IMR-90 (cell line): ENCODE data around the gene TTC23. TPM values are rescaled to one million over a fixed set of nuclear protein-coding genes. Genes with fewer than 3 reads are reported as not detected.

Source experiments
- ATAC-seq: fragments of 200-7000 bp; cut with Tn5 transposase; 2 replicates; pipeline ENCODE4 v1.9.1; 2020; ENCODE audit warnings: low read depth, mild to moderate bottlenecking, moderate library complexity
- BruUV-seq: library from RNA; stranded (reverse); fragments of 400-500 nt; replicated peaks from 2 replicates; lab custom pipeline; 2021; lab: Mats Ljungman, UMichigan
- CTCF ChIA-PET: fragments of 300-600 bp; formaldehyde crosslinking; extraction: SDS; loops from one replicate; lab custom pipeline; 2021; ENCODE audit warnings: antibody characterized with exemption; lab: Yijun Ruan, JAX
- POLR2A ChIA-PET: fragments of 300-600 bp; sonication (Branson Sonifier 250); formaldehyde crosslinking; loops from one replicate; lab custom pipeline; 2022; ENCODE audit warnings: antibody characterized with exemption; ENCODE audit not compliant: unreplicated experiment; lab: Charles Lee
- DNase-seq: peaks from one replicate; pipeline ENCODE4 v3.0.0; 2013
- H2AFZ ChIP-seq: replicated peaks from 2 replicates; pipeline ENCODE3; 2013; ENCODE audit warnings: low read length, mild to moderate bottlenecking; ENCODE audit not compliant: poor library complexity
- H2AK5ac ChIP-seq: 2 replicates; pipeline ENCODE4 v1.6.1; 2013; ENCODE audit warnings: low read depth, low read length, inconsistent platforms
- H2AK9ac ChIP-seq: replicated peaks from 2 replicates; pipeline ENCODE3; 2013; ENCODE audit warnings: mild to moderate bottlenecking, low read depth, low read length, moderate library complexity; ENCODE audit not compliant: poor library complexity
- H2BK120ac ChIP-seq: 2 replicates; pipeline ENCODE4 v1.6.1; 2013; ENCODE audit warnings: low read depth, low read length, inconsistent platforms
- H2BK15ac ChIP-seq: 3 replicates; pipeline ENCODE4 v1.6.1; 2013; ENCODE audit warnings: low read depth, low read length, inconsistent platforms
- H2BK20ac ChIP-seq: 2 replicates; pipeline ENCODE4 v1.6.1; 2013; ENCODE audit warnings: low read depth, mild to moderate bottlenecking, inconsistent platforms, low read length, moderate library complexity
- H2BK5ac ChIP-seq: 2 replicates; pipeline ENCODE4 v1.6.1; 2013; ENCODE audit warnings: mild to moderate bottlenecking, low read depth, low read length, inconsistent platforms; ENCODE audit not compliant: poor library complexity, severe bottlenecking
- H3K14ac ChIP-seq: replicated peaks from 2 replicates; pipeline ENCODE4 v1.6.1; 2013; ENCODE audit warnings: low read depth, low read length, inconsistent platforms
- H3K18ac ChIP-seq: 2 replicates; pipeline ENCODE4 v1.6.1; 2013; ENCODE audit warnings: low read depth, low read length, control low read depth
- H3K23ac ChIP-seq: 2 replicates; pipeline ENCODE4 v1.6.1; 2013; ENCODE audit warnings: low read depth, low read length, inconsistent platforms
- H3K27ac ChIP-seq: 2 replicates; pipeline ENCODE4 v1.5.1; 2013; ENCODE audit warnings: mild to moderate bottlenecking, control low read depth, low read length; ENCODE audit not compliant: insufficient read depth
- H3K27me3 ChIP-seq: 2 replicates; pipeline ENCODE4 v1.6.1; 2013; ENCODE audit warnings: low read length; ENCODE audit not compliant: control insufficient read depth, insufficient read depth
- H3K36me3 ChIP-seq: 2 replicates; pipeline ENCODE4 v1.6.1; 2013; ENCODE audit warnings: low read length, mixed read lengths; ENCODE audit not compliant: control insufficient read depth, insufficient read depth
- H3K4ac ChIP-seq: 2 replicates; pipeline ENCODE4 v1.6.1; 2013; ENCODE audit warnings: low read depth, low read length, inconsistent platforms
- H3K4me1 ChIP-seq: 2 replicates; pipeline ENCODE4 v1.6.1; 2013; ENCODE audit warnings: low read length, mixed read lengths; ENCODE audit not compliant: control insufficient read depth, insufficient read depth
- H3K4me2 ChIP-seq: 2 replicates; pipeline ENCODE4 v1.6.1; 2013; ENCODE audit warnings: low read depth, mild to moderate bottlenecking, control low read depth, low read length, moderate library complexity
- H3K4me3 ChIP-seq: 2 replicates; pipeline ENCODE4 v1.5.1; 2013; ENCODE audit warnings: low read depth, mild to moderate bottlenecking, control low read depth, low read length, moderate library complexity; ENCODE audit not compliant: insufficient read depth
- H3K56ac ChIP-seq: 2 replicates; pipeline ENCODE4 v1.6.1; 2013; ENCODE audit warnings: low read length, inconsistent platforms; ENCODE audit not compliant: insufficient read depth; ENCODE audit errors: extremely low read depth
- H3K79me1 ChIP-seq, 2 experiments: 2 replicates each; pipeline ENCODE4 v1.6.1; 2013; ENCODE audit warnings: low read length in 2 of 2, inconsistent platforms in 1 of 2, low read depth in 1 of 2
- H3K9ac ChIP-seq: 2 replicates; pipeline ENCODE4 v1.6.1; 2013; ENCODE audit warnings: low read depth, low read length, control low read depth
- H3K9me1 ChIP-seq: 2 replicates; pipeline ENCODE4 v1.6.1; 2013; ENCODE audit warnings: low read length, inconsistent platforms; ENCODE audit not compliant: insufficient read depth
- H3K9me3 ChIP-seq: 2 replicates; pipeline ENCODE4 v1.6.1; 2013; ENCODE audit warnings: low read length; ENCODE audit not compliant: control insufficient read depth, insufficient read depth
- H4K20me1 ChIP-seq: 2 replicates; pipeline ENCODE4 v1.6.1; 2013; ENCODE audit warnings: low read length, inconsistent platforms; ENCODE audit not compliant: insufficient read depth
- H4K5ac ChIP-seq: 2 replicates; pipeline ENCODE4 v1.6.1; 2013; ENCODE audit warnings: mild to moderate bottlenecking, low read depth, low read length, control low read depth
- H4K8ac ChIP-seq, 2 experiments: 2 replicates each; pipeline ENCODE4 v1.6.1; 2013; ENCODE audit warnings: low read depth in 2 of 2, low read length in 2 of 2, control low read depth in 1 of 2, inconsistent platforms in 1 of 2
- H4K91ac ChIP-seq: 2 replicates; pipeline ENCODE4 v1.6.1; 2013; ENCODE audit warnings: low read depth, low read length, inconsistent platforms; ENCODE audit not compliant: insufficient read depth
- BHLHE40 ChIP-seq: fragments of 150-350 bp; IDR thresholded peaks from 2 replicates; pipeline ENCODE4 v1.6.1; 2016; ENCODE audit warnings: mild to moderate bottlenecking, low read depth, low read length
- CEBPB ChIP-seq: IDR thresholded peaks from 2 replicates; pipeline ENCODE4 v1.6.1; 2012; ENCODE audit warnings: low read depth, low read length, improper control_type of control experiment
- CHD1 ChIP-seq: IDR thresholded peaks from 2 replicates; pipeline ENCODE4 v1.6.1; 2012; ENCODE audit warnings: low read depth, low read length, improper control_type of control experiment
- ELK1 ChIP-seq: fragments of 150-350 bp; IDR thresholded peaks from 2 replicates; pipeline ENCODE4 v1.6.1; 2016; ENCODE audit warnings: low read depth, mild to moderate bottlenecking, low read length, moderate library complexity, borderline replicate concordance
- FOS ChIP-seq: fragments of 150-350 bp; IDR thresholded peaks from 2 replicates; pipeline ENCODE4 v1.6.1; 2016; ENCODE audit warnings: low read depth, low read length
- MAFK ChIP-seq: IDR thresholded peaks from 2 replicates; pipeline ENCODE4 v1.6.1; 2012; ENCODE audit warnings: low read depth, low read length, improper control_type of control experiment
- MAZ ChIP-seq: IDR thresholded peaks from 2 replicates; pipeline ENCODE4 v1.6.1; 2012; ENCODE audit warnings: low read depth, mild to moderate bottlenecking, low read length, improper control_type of control experiment, moderate library complexity, borderline replicate concordance
- NFE2L2 ChIP-seq: fragments of 150-350 bp; IDR thresholded peaks from 2 replicates; pipeline ENCODE4 v1.6.1; 2016; ENCODE audit warnings: low read depth, mild to moderate bottlenecking, low read length
- POLR2A ChIP-seq: IDR thresholded peaks from 2 replicates; pipeline ENCODE4 v1.6.1; 2012; ENCODE audit warnings: mild to moderate bottlenecking, low read depth, low read length
- RAD21 ChIP-seq: IDR thresholded peaks from 2 replicates; pipeline ENCODE4 v1.6.1; 2012; ENCODE audit warnings: low read length, improper control_type of control experiment
- RCOR1 ChIP-seq: IDR thresholded peaks from 2 replicates; pipeline ENCODE4 v1.6.1; 2012; ENCODE audit warnings: mild to moderate bottlenecking, low read length, improper control_type of control experiment; ENCODE audit not compliant: insufficient replicate concordance
- RFX5 ChIP-seq: IDR thresholded peaks from 2 replicates; pipeline ENCODE4 v1.8.0; 2012; ENCODE audit warnings: low read depth, mild to moderate bottlenecking, low read length, moderate library complexity
- SMC3 ChIP-seq: fragments of 150-350 bp; IDR thresholded peaks from 2 replicates; pipeline ENCODE4 v1.6.1; 2016; ENCODE audit warnings: low read depth, mild to moderate bottlenecking, antibody characterized with exemption, low read length, moderate library complexity
- USF2 ChIP-seq: fragments of 150-350 bp; IDR thresholded peaks from 2 replicates; pipeline ENCODE4 v1.6.1; 2017; ENCODE audit warnings: mild to moderate bottlenecking, antibody characterized with exemption, low read length, low read depth
- WGBS, 2 experiments: methylation state at CpG; one replicate each; pipeline versions ENCODE4 v1.1.5 to v1.1.7; 2013; ENCODE audit warnings: missing lambda C conversion rate in 2 of 2; ENCODE audit not compliant: insufficient read length in 1 of 2; ENCODE audit errors: extremely low coverage in 2 of 2; 5-methylcytosine and 5-hydroxymethylcytosine counted together
- dilution Hi-C: fragments of 300-500 bp; cut with HindIII; formaldehyde crosslinking; loops from one replicate; pipeline ENCODE4 v1.14.3; 2018; ENCODE audit warnings: low sequenced_read_pairs; ENCODE audit not compliant: unreplicated experiment
- in situ Hi-C: fragments of 300-500 bp; cut with MboI; formaldehyde crosslinking; loops from 3 replicates; pipeline ENCODE4 v1.14.3; 2019; ENCODE audit warnings: low sequenced_read_pairs, inconsistent platforms, mixed read lengths
- intact Hi-C: fragments of 100-400 bp; cut with micrococcal nuclease; formaldehyde crosslinking; loops from 2 replicates; pipeline ENCODE4 v1.10.0; 2022
- polyA plus RNA-seq, 3 experiments: library from polyadenylated mRNA; depleted of rRNA; stranded (reverse); fragments of >200 nt; gene quantifications; 2 replicates each; pipeline ENCODE4 v1.2.3, GENCODE V29; 2012; ENCODE audit warnings: low replicate concordance in 1 of 3
- total RNA-seq: library from RNA; depleted of rRNA; stranded (reverse); fragments of >200 nt; gene quantifications from 2 replicates; pipeline ENCODE4 v1.2.3, GENCODE V29; 2012
- TF ChIP-seq, protein P1 (sequence below): conservative IDR thresholded peaks from 2 replicates; pipeline ENCODE4 v1.5.1; 2012; ENCODE audit warnings: mild to moderate bottlenecking, low read depth, low read length, improper control_type of control experiment

The TTC23 gene
- total and polyA plus RNA-seq, 2 of the 4 experiments (the other 2 are of a cell fraction): 7.8 to 29.8 TPM

DNA sequence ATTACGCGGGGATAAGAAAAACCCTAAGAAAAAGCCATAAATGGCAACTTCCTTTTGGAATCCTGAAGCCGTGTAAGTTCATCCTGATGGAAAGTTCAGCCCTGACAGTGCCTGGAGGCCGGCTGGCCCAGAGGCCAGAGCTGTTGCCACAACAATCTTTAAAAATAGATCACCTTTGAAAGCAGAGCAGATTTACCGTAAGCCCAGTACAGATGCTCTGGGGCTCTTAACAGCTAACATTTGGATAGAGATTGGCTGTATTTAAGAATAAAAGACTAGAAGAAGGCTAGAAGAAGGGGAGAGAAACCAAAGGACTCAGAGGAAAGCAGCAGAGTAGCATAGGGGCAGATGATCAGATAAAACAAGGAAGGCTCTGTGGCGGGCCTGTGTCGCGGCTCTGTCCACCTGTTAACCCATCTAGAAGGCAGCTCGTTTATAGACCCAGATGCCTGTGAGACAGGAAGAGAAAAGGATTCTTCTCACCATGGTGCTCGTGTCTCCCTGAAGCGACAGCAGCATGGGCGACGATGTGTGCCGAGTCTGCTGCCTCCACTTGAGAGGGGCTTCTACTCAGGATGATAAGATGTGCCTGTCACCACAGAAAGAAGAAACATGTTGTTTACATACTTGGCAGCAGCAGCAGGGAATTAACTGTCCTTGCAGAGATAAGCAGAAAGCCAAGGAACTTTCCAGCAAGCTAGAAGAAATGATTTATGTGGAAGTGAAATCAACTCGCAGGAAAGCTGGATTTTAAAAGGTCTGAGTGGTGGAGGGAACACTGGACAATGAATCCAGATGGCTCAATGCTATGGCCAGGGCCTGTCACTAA lies 74.6 kb downstream of the TTC23 start:
- in situ Hi-C loops: no loop called here
- TF ChIP-seq RAD21 (no peak), CHD1 (no peak), SMC3 (no peak), RCOR1 (no peak), FOS (no peak), USF2 (no peak), CEBPB (no peak), ELK1 (no peak), BHLHE40 (no peak), MAZ (no peak), RFX5 (no peak), NFE2L2 (no peak), POLR2A (no peak), MAFK (no peak)
- TF ChIP-seq, protein P1, sequence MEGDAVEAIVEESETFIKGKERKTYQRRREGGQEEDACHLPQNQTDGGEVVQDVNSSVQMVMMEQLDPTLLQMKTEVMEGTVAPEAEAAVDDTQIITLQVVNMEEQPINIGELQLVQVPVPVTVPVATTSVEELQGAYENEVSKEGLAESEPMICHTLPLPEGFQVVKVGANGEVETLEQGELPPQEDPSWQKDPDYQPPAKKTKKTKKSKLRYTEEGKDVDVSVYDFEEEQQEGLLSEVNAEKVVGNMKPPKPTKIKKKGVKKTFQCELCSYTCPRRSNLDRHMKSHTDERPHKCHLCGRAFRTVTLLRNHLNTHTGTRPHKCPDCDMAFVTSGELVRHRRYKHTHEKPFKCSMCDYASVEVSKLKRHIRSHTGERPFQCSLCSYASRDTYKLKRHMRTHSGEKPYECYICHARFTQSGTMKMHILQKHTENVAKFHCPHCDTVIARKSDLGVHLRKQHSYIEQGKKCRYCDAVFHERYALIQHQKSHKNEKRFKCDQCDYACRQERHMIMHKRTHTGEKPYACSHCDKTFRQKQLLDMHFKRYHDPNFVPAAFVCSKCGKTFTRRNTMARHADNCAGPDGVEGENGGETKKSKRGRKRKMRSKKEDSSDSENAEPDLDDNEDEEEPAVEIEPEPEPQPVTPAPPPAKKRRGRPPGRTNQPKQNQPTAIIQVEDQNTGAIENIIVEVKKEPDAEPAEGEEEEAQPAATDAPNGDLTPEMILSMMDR: no peak

More for the DNA sequence above, 74.6 kb downstream of the TTC23 start:
- H2BK20ac ChIP-seq: no peak overlapping the region
- 35% methylated on average over 4 of the region's 15 CpGs; no CpG with 5 or more reads in 1 of the 2 experiments for WGBS, 2 experiments
- H3K14ac ChIP-seq: no peak overlapping the region
- BruUV-seq: no TSS peak
- no peak overlapping the region for H2AK5ac ChIP-seq
- H3K27ac ChIP-seq: no peak overlapping the region
- H3K9me1 ChIP-seq: peaks cover 16% of the 10 kb centered on the region
- no peak for ATAC-seq
- H2BK15ac ChIP-seq: no peak overlapping the region
- H3K4ac ChIP-seq: no peak overlapping the region
- H2BK5ac ChIP-seq: no peak overlapping the region
- ChIA-PET POLR2A (no interaction called here), CTCF (no interaction called here)
- H4K5ac ChIP-seq: no peak overlapping the region
- peaks cover 13% of the 10 kb centered on the region for H3K4me1 ChIP-seq
- no peak for DNase-seq
- no peak overlapping the region for H3K4me3 ChIP-seq
- no peak overlapping the region for H4K91ac ChIP-seq
- no peak overlapping the region for H3K18ac ChIP-seq
- no peak overlapping the region for H4K8ac ChIP-seq
- no peak overlapping the region for H2AK9ac ChIP-seq
- intact Hi-C loops (no loop called here), dilution Hi-C loops (no loop called here)
- peaks cover 6% of the 10 kb centered on the region; the same call in 1 of the 2 replicates for H4K20me1 ChIP-seq
- no peak overlapping the region for H3K9ac ChIP-seq
- H3K23ac ChIP-seq: no peak overlapping the region
- no peaks in the 10 kb centered on the region for H3K9me3 ChIP-seq
- no peak overlapping the region for H2AFZ ChIP-seq
- no peaks in the 10 kb centered on the region for H3K27me3 ChIP-seq
- peaks cover 13% of the 10 kb centered on the region for H3K36me3 ChIP-seq
- no peak overlapping the region for H3K56ac ChIP-seq
- 0 out of 4 replicates have a peak, but pooled peaks cover 0 to 9% of the 10 kb centered on the region in 2 experiments for H3K79me1 ChIP-seq
- no peak overlapping the region for H2BK120ac ChIP-seq
- no peak overlapping the region for H3K4me2 ChIP-seq
